ENCODE measurements around the gene SYT2. TPM values are rescaled to one million over a fixed set of nuclear protein-coding genes. Genes with fewer than 3 reads are reported as not detected.

Gene SYT2
- total and polyA plus RNA-seq, 2 of the 13 experiments (the other 11 are each of a cell fraction or from before 2014, with no cell fraction given) = not detected

DNA sequence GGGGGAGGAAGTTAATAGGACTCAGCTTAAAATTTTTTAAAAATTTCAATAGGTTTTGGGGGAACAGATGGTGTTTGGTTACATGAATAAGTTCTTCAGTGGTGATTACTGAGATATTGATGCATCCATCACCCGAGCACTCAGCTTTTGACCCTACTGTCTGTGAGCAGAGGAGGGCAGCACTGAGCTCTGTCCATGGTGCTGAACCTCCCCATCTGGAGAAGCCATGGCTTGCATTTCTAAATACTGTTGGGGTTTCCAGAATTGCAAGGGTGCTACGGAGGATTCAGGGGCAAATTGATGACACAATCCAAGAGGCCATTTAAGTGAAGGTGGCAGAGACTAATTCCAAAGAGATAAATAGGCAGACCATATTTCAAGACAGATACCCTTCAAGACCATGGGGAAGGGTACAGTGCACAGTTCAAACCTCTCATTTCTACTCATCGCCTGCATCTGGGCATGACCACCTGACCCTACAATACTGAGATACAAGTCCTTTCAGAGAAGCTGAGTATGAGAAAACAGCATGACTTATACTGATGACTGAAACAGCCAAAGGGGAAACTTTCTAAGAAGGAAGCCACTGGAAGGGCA, 17.2 kb downstream of the SYT2 start (continued):
- peak; percentile 89 for TF ChIP-seq ATF6 (CRISPR knock-in tag; conservative IDR thresholded peaks at IDR 0.05)
- no peak for TF ChIP-seq MAFF (IDR thresholded peaks at IDR 0.05; ENCODE audit: low read depth, low read length)
- TF ChIP-seq ZNF282 (IDR thresholded peaks at IDR 0.05; ENCODE audit: partially characterized antibody) = no peak
- no peak for TF ChIP-seq TARDBP (CRISPR knock-in tag; IDR thresholded peaks at IDR 0.05)
- no peak for TF ChIP-seq ZNF33B (CRISPR knock-in tag; IDR thresholded peaks at IDR 0.05)
- TF ChIP-seq NPAS2 (CRISPR knock-in tag; IDR thresholded peaks at IDR 0.05; ENCODE audit: borderline replicate concordance) = no peak
- peak; percentile 71; the same call in 1 of the 2 replicates for TF ChIP-seq YEATS2 (CRISPR knock-in tag; IDR thresholded peaks at IDR 0.05; ENCODE audit: borderline replicate concordance)
- no peak for TF ChIP-seq ZNF33A (CRISPR knock-in tag; IDR thresholded peaks at IDR 0.05; ENCODE audit: borderline replicate concordance)
- TF ChIP-seq ZNF44 (CRISPR knock-in tag; IDR thresholded peaks at IDR 0.05) = no peak
- no peak for TF ChIP-seq ZC3H13 (CRISPR knock-in tag; IDR thresholded peaks at IDR 0.05)
- TF ChIP-seq POGK (CRISPR knock-in tag; conservative IDR thresholded peaks at IDR 0.05) = peak; percentile 80
- TF ChIP-seq ZNF34 (CRISPR knock-in tag; IDR thresholded peaks at IDR 0.05; ENCODE audit: borderline replicate concordance) = no peak
- no peak for TF ChIP-seq DMAP1 (CRISPR knock-in tag; IDR thresholded peaks at IDR 0.05)
- TF ChIP-seq RFXANK (CRISPR knock-in tag; IDR thresholded peaks at IDR 0.05) = no peak
- TF ChIP-seq E2F2 (CRISPR knock-in tag; IDR thresholded peaks at IDR 0.05; ENCODE audit: borderline replicate concordance) = no peak
- no peak for TF ChIP-seq JUNB (CRISPR knock-in tag; IDR thresholded peaks at IDR 0.05; ENCODE audit: borderline replicate concordance)
- TF ChIP-seq ZNF672 (CRISPR knock-in tag; IDR thresholded peaks at IDR 0.05) = no peak
- TF ChIP-seq ELF4 (CRISPR knock-in tag; IDR thresholded peaks at IDR 0.05; ENCODE audit: borderline replicate concordance) = no peak
- TF ChIP-seq KLF16 (CRISPR knock-in tag; IDR thresholded peaks at IDR 0.05) = peak in 1 of 2 experiments; percentile 97; a peak in 2 of 4 replicates
- TF ChIP-seq, protein P1, sequence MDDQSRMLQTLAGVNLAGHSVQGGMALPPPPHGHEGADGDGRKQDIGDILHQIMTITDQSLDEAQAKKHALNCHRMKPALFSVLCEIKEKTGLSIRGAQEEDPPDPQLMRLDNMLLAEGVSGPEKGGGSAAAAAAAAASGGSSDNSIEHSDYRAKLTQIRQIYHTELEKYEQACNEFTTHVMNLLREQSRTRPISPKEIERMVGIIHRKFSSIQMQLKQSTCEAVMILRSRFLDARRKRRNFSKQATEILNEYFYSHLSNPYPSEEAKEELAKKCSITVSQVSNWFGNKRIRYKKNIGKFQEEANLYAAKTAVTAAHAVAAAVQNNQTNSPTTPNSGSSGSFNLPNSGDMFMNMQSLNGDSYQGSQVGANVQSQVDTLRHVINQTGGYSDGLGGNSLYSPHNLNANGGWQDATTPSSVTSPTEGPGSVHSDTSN (CRISPR knock-in tag; IDR thresholded peaks at IDR 0.05; ENCODE audit: borderline replicate concordance) = peak; percentile 69; the same call in 1 of the 2 replicates
- TF ChIP-seq U2AF1 (optimal IDR thresholded peaks at IDR 0.05; ENCODE audit: low read depth, low read length) = no peak
- peak; percentile 58; the same call in 1 of the 2 replicates for TF ChIP-seq HOMEZ (CRISPR knock-in tag; IDR thresholded peaks at IDR 0.05; ENCODE audit: low read depth)
- TF ChIP-seq ZFX (CRISPR knock-in tag; IDR thresholded peaks at IDR 0.05; ENCODE audit: low read depth) = no peak
